Measurements from ENCODE around the gene ETV3L.

ETV3L gene

GRCh38 chr1:157099633-157100009, at the start of gene ETV3L:
Gene ETV3L, minus strand, starts transcription at chr1:157099808. Its CDS starts 285 bp downstream, at chr1:157099523.
- no peak for DNase-seq

- DNase-seq, result no peak
These were observed 48.5 kb upstream of the ETV3L start for GRCh38 chr1:157147906-157148700.

- no peak for DNase-seq
These were observed 47.4 kb upstream of the ETV3L start for GRCh38 chr1:157147037-157147436.

- no peak for DNase-seq
These were observed 46.6 kb upstream of the ETV3L start for GRCh38 chr1:157146244-157146643.

- DNase-seq, result no peak
These were observed 45.5 kb upstream of the ETV3L start for GRCh38 chr1:157145076-157145475.

GRCh38 chr1:157144509-157144908, 44.9 kb upstream of the ETV3L start:
- no peak for DNase-seq

- no peak for DNase-seq
These were observed 43.3 kb upstream of the ETV3L start for GRCh38 chr1:157142765-157143423.

- DNase-seq, result no peak
These were observed 42.6 kb upstream of the ETV3L start for GRCh38 chr1:157142201-157142600.

- no peak for DNase-seq
These were observed 41.7 kb upstream of the ETV3L start for GRCh38 chr1:157141212-157141855.

- no peak for DNase-seq
These were observed 40.5 kb upstream of the ETV3L start for GRCh38 chr1:157140063-157140588.

GRCh38 chr1:157139052-157139715, 39.6 kb upstream of the ETV3L start:
- DNase-seq, result no peak

GRCh38 chr1:157138220-157139051, 38.8 kb upstream of the ETV3L start, which contains the start of gene ETV3:
Gene ETV3, minus strand, starts transcription at chr1:157138395. Its CDS starts 2,043 bp downstream, at chr1:157136352.
- DNase-seq, result peak; percentile 83

- DNase-seq, result no peak
These were observed 38.0 kb upstream of the ETV3L start for GRCh38 chr1:157137408-157138219.

- no peak for DNase-seq
These were observed 37.4 kb upstream of the ETV3L start for GRCh38 chr1:157137046-157137407.

- DNase-seq, result no peak
These were observed 36.5 kb upstream of the ETV3L start for GRCh38 chr1:157136133-157136532.

GRCh38 chr1:157135646-157136045, 36.0 kb upstream of the ETV3L start:
- no peak for DNase-seq

- no peak for DNase-seq
These were observed 35.5 kb upstream of the ETV3L start for GRCh38 chr1:157135070-157135469.

- no peak for DNase-seq
These were observed 34.8 kb upstream of the ETV3L start for GRCh38 chr1:157134442-157134841.

- no peak for DNase-seq
These were observed 33.8 kb upstream of the ETV3L start for GRCh38 chr1:157133426-157133825.

- DNase-seq, result no peak
These were observed 33.1 kb upstream of the ETV3L start for GRCh38 chr1:157132616-157133167.

- DNase-seq, result no peak
These were observed 32.5 kb upstream of the ETV3L start for GRCh38 chr1:157132111-157132510.
